Coronary artery (tissue), 2 donors: ENCODE measurements around the gene IRX3.

Experiments used
- DNase-seq: peaks from one replicate; pipeline ENCODE4 v3.0.0-alpha.2; 2017; ENCODE audit warnings: low spot score
- H3K27ac ChIP-seq, 2 donors: fragments of 200-600 bp; sonication (generic); one replicate each; pipeline ENCODE4 v1.5.1; 2016 to 2019
- H3K4me3 ChIP-seq: fragments of 200-600 bp; sonication (generic); 2 replicates; pipeline ENCODE4 v1.5.1; 2016; ENCODE audit warnings: mild to moderate bottlenecking, moderate library complexity
- CTCF ChIP-seq: fragments of 200-600 bp; sonication (generic); IDR thresholded peaks from one replicate; pipeline ENCODE4 v1.5.1; 2019; ENCODE audit warnings: antibody characterized with exemption

The IRX3 gene

DNA sequence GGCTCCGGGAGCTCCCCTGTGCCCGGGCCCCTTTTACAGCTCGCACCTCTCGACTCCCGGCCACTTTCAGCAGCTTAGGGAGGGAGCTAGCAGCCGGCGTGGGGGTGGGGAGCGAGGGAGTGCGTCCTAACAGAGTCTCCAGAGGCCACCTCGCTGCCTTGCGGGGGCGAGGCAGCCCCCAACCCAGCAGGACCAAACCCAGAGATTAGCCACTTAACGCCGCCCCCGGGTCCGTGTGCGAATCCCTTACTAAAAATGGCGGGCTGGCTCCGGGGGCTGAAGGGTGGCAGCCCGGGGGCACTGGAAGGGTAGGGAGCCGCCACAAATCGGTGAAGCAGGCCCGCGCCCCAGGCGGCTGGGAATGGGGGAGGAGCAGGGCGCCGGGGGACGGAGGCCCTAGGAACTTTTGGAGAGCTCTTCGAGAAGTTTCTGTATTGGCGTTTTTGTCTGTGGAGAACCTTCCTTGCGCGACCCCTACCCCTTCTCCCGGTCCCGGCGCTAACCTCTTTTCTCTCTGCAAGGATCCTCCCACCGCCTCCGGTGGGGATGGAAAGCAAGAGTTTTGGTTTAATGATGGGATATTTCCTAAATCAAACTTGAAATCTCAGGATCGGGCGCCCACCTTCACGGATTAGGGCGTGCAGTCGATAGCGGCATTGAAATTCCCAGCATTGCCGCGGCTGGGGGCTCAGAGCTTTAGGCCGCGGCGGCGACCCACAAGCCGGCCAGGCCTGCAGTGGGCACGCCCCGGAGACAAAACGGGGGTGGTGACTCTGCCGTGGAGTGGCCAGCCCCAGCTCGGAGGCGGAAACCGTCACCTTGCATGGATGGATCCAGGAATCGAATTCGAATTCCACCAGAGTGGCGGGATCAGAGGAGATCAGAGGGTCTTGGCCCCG, 793 bp upstream of the IRX3 start:
- Histone ChIP-seq H3K27ac (peak overlapping the region; percentile 58 to 92), H3K4me3 (peak overlapping the region; percentile 79)
- no peak for DNase-seq
- no peak for TF ChIP-seq CTCF

DNA sequence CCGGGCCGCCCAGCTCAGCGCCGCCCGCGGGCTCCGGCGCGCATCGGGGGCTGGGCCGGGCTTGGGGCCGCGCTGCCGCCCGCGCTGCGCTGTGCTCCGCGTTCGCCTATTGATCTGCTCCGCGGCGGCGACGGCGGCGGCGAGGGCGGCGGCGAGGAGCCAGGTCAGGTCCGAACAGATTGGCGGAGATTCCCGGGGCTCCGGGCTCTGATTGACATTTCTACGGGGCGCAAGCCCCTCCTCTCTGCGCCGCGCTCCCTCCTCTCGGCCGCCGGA, 559 bp downstream of the IRX3 start:
- no peak for DNase-seq
- H3K4me3 ChIP-seq = peak overlapping the region; percentile 79
- peak overlapping the region; percentile 80 to 92 for H3K27ac ChIP-seq
- TF ChIP-seq CTCF = no peak

DNA sequence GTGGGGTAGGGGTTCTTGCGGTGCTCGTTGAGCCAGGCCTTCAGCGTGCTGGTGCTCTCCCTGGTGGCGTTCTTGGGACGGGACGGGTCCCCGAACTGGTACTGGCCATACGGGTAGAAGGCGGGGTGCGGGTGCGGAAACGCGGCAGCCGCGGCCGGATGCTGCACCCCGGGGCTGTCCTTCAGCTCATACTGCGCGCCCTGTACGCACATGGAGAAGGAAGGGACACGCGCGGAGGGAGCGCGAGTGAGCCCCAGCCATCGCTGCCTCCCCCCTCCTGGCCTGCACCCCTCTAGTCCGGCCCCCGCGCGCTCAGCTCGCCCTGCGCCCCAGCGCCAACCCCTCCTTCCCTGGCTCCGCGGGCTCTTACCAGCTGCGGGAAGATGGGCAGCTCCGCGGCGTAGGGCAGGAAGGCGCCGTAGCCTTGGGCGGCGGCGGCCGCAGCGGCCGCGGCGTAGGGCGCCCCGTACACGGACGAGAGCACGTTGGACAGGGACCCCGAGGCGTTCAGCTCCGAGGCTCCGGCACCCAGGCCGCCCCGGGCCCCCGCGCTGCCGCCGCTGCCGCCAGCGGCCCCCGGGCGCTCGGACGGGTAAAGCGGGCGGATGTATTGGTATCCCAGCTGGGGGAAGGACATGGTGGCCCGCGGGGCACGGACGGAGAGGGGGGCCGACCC, 1.0 kb downstream of the IRX3 start:
- H3K4me3 ChIP-seq = peak overlapping the region; percentile 79
- no peak for TF ChIP-seq CTCF
- H3K27ac ChIP-seq = peak overlapping the region; percentile 80 to 92
- DNase-seq = no peak

GRCh38 chr16:54284931-54285413, 1.6 kb downstream of the IRX3 start:
- H3K4me3 ChIP-seq = peak overlapping the region; percentile 79
- no peak overlapping the region for H3K27ac ChIP-seq
- DNase-seq = no peak
- TF ChIP-seq CTCF = no peak

- H3K27ac ChIP-seq = no peak overlapping the region
- no peak for TF ChIP-seq CTCF
- H3K4me3 ChIP-seq = peak overlapping the region; percentile 79
- no peak for DNase-seq
These were observed 2.2 kb downstream of the IRX3 start for GRCh38 chr16:54284319-54284930.

DNA sequence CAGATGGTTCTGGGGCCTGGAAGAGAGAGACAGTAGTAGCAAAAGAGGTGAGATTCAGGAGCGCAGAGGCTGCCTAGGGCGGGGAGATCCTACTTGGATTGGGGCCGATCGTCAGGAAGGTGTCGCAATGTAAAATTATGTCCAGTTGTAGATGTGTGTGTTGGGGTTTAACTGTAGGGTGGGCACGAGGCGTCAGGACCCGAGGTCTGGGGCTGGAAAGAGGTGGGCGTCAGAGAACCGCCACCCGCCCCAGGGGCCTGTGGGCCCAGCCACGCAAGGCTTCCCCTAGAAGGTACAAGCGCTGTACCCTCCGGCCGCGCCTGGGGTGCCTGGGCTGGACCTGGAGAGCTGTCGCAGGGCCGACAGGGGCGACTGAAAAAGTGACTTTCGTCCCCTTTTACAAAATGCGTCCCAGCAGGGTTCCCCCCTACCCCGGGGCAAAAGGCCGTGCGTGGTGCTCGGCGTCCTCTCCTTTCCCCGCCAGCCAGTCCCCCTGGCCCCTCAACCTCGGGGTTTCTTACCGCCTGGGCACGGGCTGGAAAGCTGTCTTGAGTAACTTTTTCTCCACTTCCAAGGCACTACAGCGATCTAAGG, 2.8 kb downstream of the IRX3 start:
- no peak for DNase-seq
- peak overlapping the region; percentile 79 for H3K4me3 ChIP-seq
- H3K27ac ChIP-seq = no peak overlapping the region
- TF ChIP-seq CTCF = no peak
